Nephron progenitor cell (in vitro differentiated cells): Measurements from ENCODE around the gene LRRC51.

Experiments used
- DNase-seq: peaks from one replicate; pipeline ENCODE4 v3.0.0; 2021
- H3K27ac Mint-ChIP-seq: 2 replicates; pipeline ENCODE4 v1.8.0; 2021; ENCODE audit warnings: mild to moderate bottlenecking, moderate library complexity, mixed read lengths
- H3K27me3 Mint-ChIP-seq: 2 replicates; pipeline ENCODE4 v1.8.0; 2021; ENCODE audit warnings: mild to moderate bottlenecking, low read depth, mixed read lengths; ENCODE audit not compliant: poor library complexity
- H3K36me3 Mint-ChIP-seq: 2 replicates; pipeline ENCODE4 v1.8.0; 2021; ENCODE audit warnings: low read depth, mixed read lengths
- H3K4me1 Mint-ChIP-seq: 2 replicates; pipeline ENCODE4 v1.8.0; 2021; ENCODE audit warnings: mixed read lengths
- H3K4me3 Mint-ChIP-seq: 2 replicates; pipeline ENCODE4 v1.8.0; 2021; ENCODE audit warnings: mild to moderate bottlenecking, moderate library complexity, mixed read lengths
- H3K9me3 Mint-ChIP-seq: 2 replicates; pipeline ENCODE4 v1.8.0; 2021; ENCODE audit warnings: mild to moderate bottlenecking, moderate library complexity, mixed read lengths
- TF ChIP-seq, protein P1 (sequence below): fragments of 200-600 bp; sonication (generic); IDR thresholded peaks from 2 replicates; pipeline ENCODE4 v1.5.0; 2021; ENCODE audit warnings: antibody characterized with exemption

LRRC51 gene

DNA sequence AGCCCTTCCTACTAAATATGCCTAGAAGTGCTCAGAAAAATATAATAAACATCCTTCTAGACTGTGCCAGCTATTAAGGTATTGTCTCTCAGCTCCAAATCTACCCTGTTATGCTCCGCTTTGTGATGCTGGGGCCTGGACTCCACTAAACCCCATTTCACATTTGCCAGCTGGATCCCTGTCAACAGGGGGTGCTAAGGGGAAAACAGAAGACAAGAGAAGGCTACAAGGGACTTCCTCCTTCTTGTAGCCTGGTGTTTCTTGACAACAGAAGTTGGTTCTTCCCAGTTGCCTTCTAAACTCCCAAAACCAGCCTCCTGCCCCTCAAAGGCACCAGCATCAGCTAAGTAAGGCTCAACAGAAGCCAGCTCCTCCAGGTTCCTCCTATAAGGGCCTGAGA is 5.5 kb upstream of the LRRC51 start:
- Mint-ChIP-seq H3K4me3 (no peak overlapping the region), H3K9me3 (no peaks in the 10 kb centered on the region), H3K36me3 (peaks cover 28% of the 10 kb centered on the region), H3K27ac (no peak overlapping the region), H3K4me1 (peaks cover 57% of the 10 kb centered on the region), H3K27me3 (peaks cover 4% of the 10 kb centered on the region)
- DNase-seq, result no peak
- TF ChIP-seq, protein P1, sequence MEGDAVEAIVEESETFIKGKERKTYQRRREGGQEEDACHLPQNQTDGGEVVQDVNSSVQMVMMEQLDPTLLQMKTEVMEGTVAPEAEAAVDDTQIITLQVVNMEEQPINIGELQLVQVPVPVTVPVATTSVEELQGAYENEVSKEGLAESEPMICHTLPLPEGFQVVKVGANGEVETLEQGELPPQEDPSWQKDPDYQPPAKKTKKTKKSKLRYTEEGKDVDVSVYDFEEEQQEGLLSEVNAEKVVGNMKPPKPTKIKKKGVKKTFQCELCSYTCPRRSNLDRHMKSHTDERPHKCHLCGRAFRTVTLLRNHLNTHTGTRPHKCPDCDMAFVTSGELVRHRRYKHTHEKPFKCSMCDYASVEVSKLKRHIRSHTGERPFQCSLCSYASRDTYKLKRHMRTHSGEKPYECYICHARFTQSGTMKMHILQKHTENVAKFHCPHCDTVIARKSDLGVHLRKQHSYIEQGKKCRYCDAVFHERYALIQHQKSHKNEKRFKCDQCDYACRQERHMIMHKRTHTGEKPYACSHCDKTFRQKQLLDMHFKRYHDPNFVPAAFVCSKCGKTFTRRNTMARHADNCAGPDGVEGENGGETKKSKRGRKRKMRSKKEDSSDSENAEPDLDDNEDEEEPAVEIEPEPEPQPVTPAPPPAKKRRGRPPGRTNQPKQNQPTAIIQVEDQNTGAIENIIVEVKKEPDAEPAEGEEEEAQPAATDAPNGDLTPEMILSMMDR, result no peak

DNA sequence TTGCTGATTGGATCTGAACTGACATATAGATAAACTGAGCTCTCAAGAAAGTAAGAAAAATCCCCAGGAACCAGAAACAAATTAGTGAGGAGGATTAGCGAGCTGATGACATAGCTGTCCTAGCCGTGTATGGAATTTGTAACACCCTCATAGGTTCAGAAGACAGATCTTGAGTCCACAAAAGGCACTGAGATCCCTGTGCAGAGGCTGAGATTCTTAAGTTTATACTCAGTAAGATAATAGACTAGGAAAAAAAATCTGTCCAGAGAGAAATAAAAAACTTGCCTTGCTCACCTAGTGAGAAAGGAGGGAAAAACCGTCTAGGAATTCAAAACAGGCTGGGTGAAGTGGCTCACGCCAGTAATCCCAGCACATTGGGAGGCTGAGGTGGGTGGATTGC is 4.9 kb upstream of the LRRC51 start:
- TF ChIP-seq, protein P1, result no peak
- DNase-seq, result no peak
- no peak overlapping the region for H3K4me3 Mint-ChIP-seq
- no peak overlapping the region for H3K27ac Mint-ChIP-seq
- peaks cover 28% of the 10 kb centered on the region for H3K36me3 Mint-ChIP-seq
- H3K9me3 Mint-ChIP-seq, result no peaks in the 10 kb centered on the region
- peaks cover 54% of the 10 kb centered on the region for H3K4me1 Mint-ChIP-seq
- peaks cover 4% of the 10 kb centered on the region for H3K27me3 Mint-ChIP-seq

DNA sequence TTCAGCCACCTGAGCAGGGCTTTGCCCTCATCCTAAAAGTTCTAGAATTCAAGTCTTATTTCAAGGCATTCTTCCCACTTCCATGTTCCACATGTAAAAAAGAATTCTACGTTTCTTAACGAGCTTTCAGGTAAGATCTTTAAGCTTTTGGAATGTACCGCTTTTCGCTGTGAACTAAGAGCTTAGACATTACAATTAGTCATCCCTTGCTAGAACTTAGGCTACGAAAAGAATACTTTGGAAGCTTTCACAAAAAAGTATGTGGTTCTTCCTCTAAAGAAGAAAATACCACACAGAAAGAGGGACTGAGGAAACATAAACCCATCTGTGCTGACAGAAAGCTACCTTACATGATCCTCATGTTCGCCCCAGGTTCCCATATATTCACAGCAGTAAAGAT is 2.2 kb upstream of the LRRC51 start:
- TF ChIP-seq, protein P1, result no peak
- H3K27ac Mint-ChIP-seq, result peak overlapping the region; percentile 60

DNA sequence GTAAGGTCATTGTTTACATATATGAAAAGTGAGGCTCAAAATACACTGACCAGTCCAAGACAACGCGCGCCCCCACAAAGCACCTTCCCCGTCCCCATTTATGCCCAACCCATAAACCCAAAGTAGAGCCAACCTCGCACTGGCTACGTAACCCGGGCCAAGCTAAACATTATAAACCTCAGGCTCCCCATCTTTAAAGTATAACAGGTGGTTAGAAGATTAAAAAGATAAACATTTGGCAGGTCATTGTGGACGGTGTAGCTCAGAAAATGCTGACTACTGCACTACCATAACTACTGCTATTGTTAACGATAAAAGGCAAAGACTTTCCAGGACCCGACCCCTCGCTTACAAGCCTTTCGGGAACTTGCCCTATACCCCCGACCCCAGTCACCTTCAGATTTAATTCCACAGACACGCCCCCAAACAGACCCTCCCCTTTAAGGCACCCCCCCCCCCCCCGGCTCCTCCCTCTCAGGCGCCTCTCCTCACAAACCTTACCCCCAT is 778 bp upstream of the LRRC51 start:
- H3K27ac Mint-ChIP-seq, result peak overlapping the region; percentile 99
- H3K27me3 Mint-ChIP-seq, result peaks cover 4% of the 10 kb centered on the region
- DNase-seq, result no peak
- H3K4me1 Mint-ChIP-seq, result peaks cover 39% of the 10 kb centered on the region
- H3K36me3 Mint-ChIP-seq, result peaks cover 20% of the 10 kb centered on the region
- H3K9me3 Mint-ChIP-seq, result no peaks in the 10 kb centered on the region
- TF ChIP-seq, protein P1, result no peak
- peak overlapping the region; percentile 96 for H3K4me3 Mint-ChIP-seq

More for the DNA sequence above, 2.2 kb upstream of the LRRC51 start:
- Mint-ChIP-seq H3K27me3 (peaks cover 4% of the 10 kb centered on the region), H3K4me3 (peak overlapping the region; percentile 96), H3K36me3 (peaks cover 24% of the 10 kb centered on the region), H3K4me1 (peaks cover 43% of the 10 kb centered on the region), H3K9me3 (no peaks in the 10 kb centered on the region)
- DNase-seq, result no peak

DNA sequence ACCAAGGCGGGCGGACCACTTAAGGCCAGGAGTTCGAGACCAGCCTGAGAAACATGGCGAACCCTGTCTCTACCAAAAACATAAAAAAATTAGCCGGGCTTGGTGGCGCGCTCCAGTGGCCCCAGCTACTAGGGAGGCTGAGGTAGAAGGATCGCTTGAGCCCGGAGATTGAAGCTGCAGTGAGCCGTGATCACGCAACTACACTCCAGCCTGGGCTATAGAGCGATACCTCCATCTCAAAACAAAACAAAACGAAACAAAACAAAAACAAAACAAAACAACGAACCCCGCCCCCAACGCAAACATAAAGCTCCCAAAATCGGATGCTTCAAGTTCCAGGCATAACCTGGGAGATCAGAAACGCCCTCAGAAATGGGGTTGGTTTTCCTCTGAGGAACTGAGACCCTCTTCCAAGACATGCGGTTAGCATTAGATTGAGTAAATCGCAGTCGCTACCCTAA is 564 bp downstream of the LRRC51 start:
- H3K4me1 Mint-ChIP-seq, result peaks cover 44% of the 10 kb centered on the region
- TF ChIP-seq, protein P1, result no peak
- H3K27ac Mint-ChIP-seq, result peak overlapping the region; percentile 99
- no peak for DNase-seq
- no peaks in the 10 kb centered on the region for H3K27me3 Mint-ChIP-seq
- H3K36me3 Mint-ChIP-seq, result peaks cover 16% of the 10 kb centered on the region
- peak overlapping the region; percentile 96 for H3K4me3 Mint-ChIP-seq
- no peaks in the 10 kb centered on the region for H3K9me3 Mint-ChIP-seq

DNA sequence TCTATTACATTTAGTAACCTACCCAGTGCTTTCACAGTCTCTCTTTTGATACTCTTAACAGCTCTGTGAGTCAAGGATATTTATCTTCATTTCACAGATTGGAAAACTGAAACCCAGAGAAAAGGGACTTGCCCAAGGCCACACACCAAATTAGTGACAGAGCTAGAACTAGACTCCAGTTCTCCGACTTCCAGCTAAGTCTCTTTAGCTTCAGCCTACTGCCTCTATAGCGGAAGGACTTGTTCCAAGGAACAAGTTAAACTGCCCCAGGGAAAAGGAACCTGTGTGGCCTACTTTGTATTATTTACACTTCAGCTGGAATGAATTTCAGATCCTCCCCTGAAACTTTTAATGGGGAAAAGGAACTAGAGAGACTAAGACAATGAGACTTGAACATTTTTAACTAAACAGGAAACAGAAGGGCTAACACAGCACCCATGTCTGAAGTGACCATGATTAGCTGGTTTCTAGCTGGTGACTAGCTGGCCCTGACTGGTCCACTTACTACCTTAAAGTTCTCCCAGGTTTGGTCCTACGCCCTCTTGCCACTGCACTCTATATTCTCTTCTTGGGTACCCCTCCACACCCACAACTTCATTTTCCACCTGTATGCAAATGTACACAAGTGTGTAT is 1.3 kb downstream of the LRRC51 start:
- DNase-seq, result no peak
- H3K36me3 Mint-ChIP-seq, result peaks cover 9% of the 10 kb centered on the region
- H3K27me3 Mint-ChIP-seq, result no peaks in the 10 kb centered on the region
- TF ChIP-seq, protein P1, result no peak
- H3K4me3 Mint-ChIP-seq, result peak overlapping the region; percentile 96
- H3K9me3 Mint-ChIP-seq, result no peaks in the 10 kb centered on the region
- H3K4me1 Mint-ChIP-seq, result peaks cover 42% of the 10 kb centered on the region
- H3K27ac Mint-ChIP-seq, result peak overlapping the region; percentile 99
